AG20443 (cell line): Measurements from ENCODE around the gene DCDC1.

Experiments
- DNase-seq: peaks from one replicate; pipeline ENCODE4 v3.0.0; 2012; ENCODE audit warnings: low spot score, mixed read lengths

Gene DCDC1

GRCh38 chr11:30837252-30837651 lies 532.3 kb downstream of the DCDC1 start:
- no peak for DNase-seq

GRCh38 chr11:30832831-30833230 lies 536.7 kb downstream of the DCDC1 start:
- DNase-seq: no peak

- DNase-seq: no peak
Measured at GRCh38 chr11:30830681-30831080, 538.9 kb downstream of the DCDC1 start.

- no peak for DNase-seq
Measured at GRCh38 chr11:30826911-30827310, 542.6 kb downstream of the DCDC1 start.

- no peak for DNase-seq
Measured at GRCh38 chr11:30825723-30826122, 543.8 kb downstream of the DCDC1 start.

- DNase-seq: no peak
Measured at GRCh38 chr11:30823119-30823518, 546.4 kb downstream of the DCDC1 start.

- DNase-seq: no peak
Measured at GRCh38 chr11:30821438-30821965, 548.0 kb downstream of the DCDC1 start.

GRCh38 chr11:30818721-30819120 lies 550.8 kb downstream of the DCDC1 start:
- no peak for DNase-seq

GRCh38 chr11:30816959-30817880 lies 552.3 kb downstream of the DCDC1 start:
- DNase-seq: no peak

GRCh38 chr11:30815619-30816018 lies 553.9 kb downstream of the DCDC1 start:
- no peak for DNase-seq

- DNase-seq: no peak
Measured at GRCh38 chr11:30814737-30815136, 554.8 kb downstream of the DCDC1 start.
